ENCODE results near the gene MIAT. TPM values are rescaled to one million over a fixed set of nuclear protein-coding genes. Genes with fewer than 3 reads are reported as not detected.

The MIAT gene
- total RNA-seq, 1 experiment from 2014 or later, result 3.0 TPM

DNA sequence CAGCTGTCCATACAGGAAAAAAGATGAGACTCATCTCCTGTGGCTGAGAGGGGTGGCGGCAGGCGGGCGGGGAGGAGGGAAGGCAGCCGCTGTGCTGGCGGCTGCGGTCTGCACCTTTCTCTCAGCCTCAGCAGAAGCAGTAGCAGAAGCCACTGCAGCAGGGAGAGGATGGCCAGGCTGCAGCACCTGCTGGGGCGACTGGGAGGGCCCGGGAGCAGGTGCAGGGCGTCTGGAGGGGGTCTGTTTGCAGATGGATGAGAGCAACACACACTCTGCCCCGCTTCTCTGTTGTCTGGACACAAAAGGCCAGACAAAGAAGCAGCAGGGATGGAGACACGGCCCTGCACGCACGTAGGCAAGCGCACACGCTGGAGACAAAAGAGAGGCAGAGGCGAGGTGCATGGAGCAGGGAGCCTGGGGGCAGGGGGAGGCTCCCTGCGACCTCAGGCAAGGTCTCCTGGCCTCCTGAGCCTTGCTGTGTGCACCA, 9.3 kb upstream of the MIAT start:
- H3K36me3 ChIP-seq (replicated peaks; ENCODE audit: control insufficient read depth, insufficient read depth, low read length), result no peaks in the 10 kb centered on the region
- H3K27me3 ChIP-seq (ENCODE audit: control insufficient read depth, insufficient read depth, low read length), result no peaks in the 10 kb centered on the region
- no peak overlapping the region for H3K4me3 ChIP-seq (ENCODE audit: insufficient read depth, low read depth, low read length)
- DNase-seq, result peak; percentile 88

DNA sequence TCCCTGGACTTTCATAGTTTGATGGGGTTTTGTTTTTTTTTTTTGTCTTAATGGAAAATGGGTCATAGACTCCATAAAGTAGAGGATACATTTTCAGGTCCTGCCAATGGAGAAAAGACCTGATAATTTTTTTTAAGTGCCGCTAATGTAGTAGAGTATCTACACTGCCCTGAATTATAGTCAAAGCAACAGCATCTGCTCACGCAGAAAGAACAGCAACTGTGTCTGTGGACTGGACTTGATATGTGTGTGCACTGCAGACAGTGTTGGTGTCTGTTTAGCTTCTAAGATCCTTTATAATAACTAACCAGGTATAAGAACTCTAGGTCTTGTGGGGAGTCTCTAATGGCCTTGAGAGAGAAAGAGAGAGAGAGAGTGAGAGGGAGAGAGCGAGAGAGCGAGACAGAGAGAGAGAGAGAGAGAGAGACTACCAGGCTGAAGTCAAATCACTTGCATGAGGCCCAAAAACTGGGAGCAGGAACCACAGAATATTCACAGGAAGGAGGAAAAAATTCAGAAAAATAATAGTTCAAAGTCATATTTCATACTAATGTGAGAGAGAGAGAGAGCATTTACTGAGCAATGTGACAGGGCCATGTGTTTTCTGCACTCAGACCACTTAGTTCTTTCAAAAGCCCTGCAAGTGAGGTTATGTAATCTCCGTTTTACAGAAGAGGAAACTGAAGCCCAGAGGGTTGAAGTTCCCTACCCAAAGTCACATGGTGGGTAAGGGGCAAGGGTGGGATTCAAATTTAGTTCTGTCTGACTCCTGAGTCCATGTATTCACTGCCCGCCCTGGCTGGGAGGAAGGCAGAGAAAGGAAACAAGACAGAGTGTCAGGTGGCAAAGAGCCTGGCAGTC, 8.6 kb upstream of the MIAT start:
- Histone ChIP-seq H3K27me3 (ENCODE audit: control insufficient read depth, insufficient read depth, low read length) (no peaks in the 10 kb centered on the region), H3K4me3 (ENCODE audit: insufficient read depth, low read depth, low read length) (no peak overlapping the region), H3K36me3 (replicated peaks; ENCODE audit: control insufficient read depth, insufficient read depth, low read length) (no peaks in the 10 kb centered on the region)
- DNase-seq, result no peak

DNA sequence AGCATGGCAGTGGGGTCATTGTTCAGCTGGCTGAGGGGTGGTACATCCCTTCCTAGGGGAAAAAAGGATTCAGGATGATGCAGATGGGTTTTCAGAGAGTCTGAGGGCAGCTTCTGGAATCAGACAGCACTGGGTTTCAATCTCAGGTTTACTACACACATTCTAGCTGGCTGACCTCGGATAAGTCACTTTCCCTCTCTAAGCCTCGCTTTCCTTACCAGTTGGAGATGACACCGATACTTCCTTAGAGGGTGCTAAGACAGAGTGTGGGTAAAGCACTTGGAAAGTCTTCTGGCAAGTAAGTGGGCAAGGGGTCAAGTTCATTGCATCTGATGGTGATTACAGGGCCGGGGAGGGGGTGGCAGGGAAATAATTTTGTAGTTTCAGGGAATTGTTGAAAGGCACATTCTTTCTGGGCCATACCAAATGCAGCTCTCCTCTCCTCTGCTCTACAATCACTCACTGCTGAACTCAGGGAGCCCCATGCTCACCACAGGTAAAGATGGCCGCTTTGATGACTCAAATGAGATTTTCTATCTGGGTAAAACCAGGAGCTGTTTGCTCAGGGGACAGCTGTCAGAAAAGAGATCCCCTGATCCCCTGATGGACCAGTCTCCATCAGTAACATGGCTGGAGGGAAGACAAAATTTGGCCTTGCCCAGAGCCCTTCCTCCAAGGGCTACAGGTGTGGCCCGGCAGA, 6.5 kb upstream of the MIAT start:
- DNase-seq, result no peak
- Histone ChIP-seq H3K4me3 (ENCODE audit: insufficient read depth, low read depth, low read length) (no peak overlapping the region), H3K27me3 (ENCODE audit: control insufficient read depth, insufficient read depth, low read length) (no peaks in the 10 kb centered on the region; the same call in 1 of the 2 replicates), H3K36me3 (replicated peaks; ENCODE audit: control insufficient read depth, insufficient read depth, low read length) (no peaks in the 10 kb centered on the region)

DNA sequence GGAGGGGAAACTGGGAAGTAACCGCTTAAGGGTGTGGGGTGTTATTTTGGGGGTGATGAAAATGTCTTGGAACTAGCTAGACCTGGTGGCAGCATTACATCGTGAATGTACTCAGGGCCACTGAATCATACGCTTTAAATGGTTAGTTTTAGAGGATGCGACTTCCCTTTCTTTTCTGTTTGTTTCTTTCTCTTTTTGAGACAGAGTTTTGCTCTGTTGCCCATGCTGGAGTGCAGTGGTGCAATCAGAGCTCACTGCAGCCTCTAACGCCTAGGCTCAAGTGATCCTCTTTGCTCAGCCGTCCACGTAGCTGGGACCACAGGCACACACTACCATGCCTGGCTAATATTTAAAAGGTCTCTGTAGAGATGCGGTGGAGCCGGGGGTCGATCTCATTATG, 5.6 kb upstream of the MIAT start:
- Histone ChIP-seq H3K36me3 (replicated peaks; ENCODE audit: control insufficient read depth, insufficient read depth, low read length) (no peaks in the 10 kb centered on the region), H3K27me3 (ENCODE audit: control insufficient read depth, insufficient read depth, low read length) (peaks cover 1% of the 10 kb centered on the region)
- DNase-seq, result no peak

DNA sequence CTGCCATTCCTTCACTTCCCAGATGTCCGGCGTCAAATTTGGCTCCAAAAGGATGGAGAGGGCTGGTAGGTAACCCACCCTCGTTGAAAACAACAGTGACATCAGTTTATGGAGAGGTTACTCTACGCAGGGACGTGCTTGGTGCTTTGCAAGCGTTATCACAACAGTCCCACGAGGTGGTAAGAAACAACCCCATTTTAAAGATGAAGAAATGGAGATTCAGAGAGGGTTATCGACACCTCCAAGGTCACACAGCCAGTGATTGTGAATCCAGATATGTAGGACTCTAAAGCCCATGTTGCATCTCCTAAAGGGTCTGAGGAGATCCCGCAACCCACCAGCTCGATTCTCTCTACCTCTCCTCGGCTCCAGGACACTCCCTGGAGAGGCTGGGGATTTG, 773 bp downstream of the MIAT start:
- DNase-seq, result no peak
- peak overlapping the region; percentile 56 for H3K4me3 ChIP-seq (ENCODE audit: insufficient read depth, low read depth, low read length)
- peaks cover 2% of the 10 kb centered on the region for H3K36me3 ChIP-seq (replicated peaks; ENCODE audit: control insufficient read depth, insufficient read depth, low read length)
- peaks cover 18% of the 10 kb centered on the region for H3K27me3 ChIP-seq (ENCODE audit: control insufficient read depth, insufficient read depth, low read length)

More for the DNA sequence above, 5.6 kb upstream of the MIAT start:
- H3K4me3 ChIP-seq (ENCODE audit: insufficient read depth, low read depth, low read length), result no peak overlapping the region

DNA sequence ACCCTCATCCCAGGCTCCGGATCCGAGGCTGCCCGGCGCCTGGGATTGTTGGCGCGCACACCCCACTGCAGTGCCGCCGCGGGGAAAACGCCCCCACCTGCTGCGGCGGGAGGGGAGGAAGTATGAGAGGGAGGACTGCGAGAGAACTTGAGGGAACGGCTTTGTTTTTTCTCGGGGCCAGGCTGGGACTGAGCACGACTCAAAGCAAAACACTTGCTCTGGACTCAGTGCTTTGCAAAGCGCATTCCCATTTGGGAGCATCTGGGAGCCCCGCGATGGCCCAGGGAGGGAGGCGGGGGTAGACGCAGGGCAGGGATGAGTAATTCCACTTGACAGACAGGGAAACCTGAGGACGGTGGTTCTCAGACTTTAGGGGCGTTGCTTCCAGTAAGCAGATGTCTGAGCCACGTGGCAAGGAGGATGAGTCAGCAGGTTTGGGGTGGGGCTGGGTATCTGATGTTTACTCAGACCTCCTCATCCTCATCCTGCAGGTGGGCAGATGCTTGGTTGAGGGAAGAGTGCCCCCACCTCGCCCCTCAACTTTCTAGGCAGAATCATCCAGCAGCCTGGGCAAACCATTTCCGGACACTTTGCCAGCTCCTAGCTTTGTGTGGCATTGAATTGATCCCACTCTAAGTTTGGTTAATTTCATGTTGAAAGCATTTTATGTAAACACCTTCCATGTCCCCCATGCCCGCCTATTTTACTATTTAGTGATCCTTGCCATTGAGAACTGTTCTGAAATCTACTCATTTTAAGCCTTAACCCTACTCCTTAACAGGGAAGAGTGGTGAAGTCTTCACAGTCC, 1.5 kb downstream of the MIAT start:
- peak; percentile 93 for DNase-seq
- H3K36me3 ChIP-seq (replicated peaks; ENCODE audit: control insufficient read depth, insufficient read depth, low read length), result peaks cover 2% of the 10 kb centered on the region
- H3K4me3 ChIP-seq (ENCODE audit: insufficient read depth, low read depth, low read length), result peak overlapping the region; percentile 56
- peaks cover 18% of the 10 kb centered on the region for H3K27me3 ChIP-seq (ENCODE audit: control insufficient read depth, insufficient read depth, low read length)

DNA sequence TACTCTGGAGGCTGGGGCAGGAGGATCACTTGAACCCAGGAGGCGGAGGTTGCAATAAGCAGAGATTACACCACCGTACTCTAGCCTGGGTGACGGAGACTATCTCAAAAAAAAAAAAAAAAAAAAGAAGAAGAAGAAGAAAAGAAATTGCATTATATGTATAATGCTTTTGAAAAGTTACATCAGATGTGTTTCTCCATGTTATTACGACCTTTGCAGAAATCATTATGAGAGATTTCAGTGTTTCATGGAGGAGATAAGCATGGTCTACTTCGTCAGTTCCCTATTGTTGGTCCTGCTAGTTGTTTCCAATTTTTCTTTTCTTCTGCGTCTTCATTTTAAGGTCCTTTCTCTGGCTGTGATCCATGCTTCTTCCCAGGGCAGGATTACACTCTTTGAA, 3.0 kb downstream of the MIAT start:
- H3K36me3 ChIP-seq (replicated peaks; ENCODE audit: control insufficient read depth, insufficient read depth, low read length), result peaks cover 4% of the 10 kb centered on the region
- DNase-seq, result no peak
- H3K27me3 ChIP-seq (ENCODE audit: control insufficient read depth, insufficient read depth, low read length), result peaks cover 18% of the 10 kb centered on the region
- no peak overlapping the region for H3K4me3 ChIP-seq (ENCODE audit: insufficient read depth, low read depth, low read length)

DNA sequence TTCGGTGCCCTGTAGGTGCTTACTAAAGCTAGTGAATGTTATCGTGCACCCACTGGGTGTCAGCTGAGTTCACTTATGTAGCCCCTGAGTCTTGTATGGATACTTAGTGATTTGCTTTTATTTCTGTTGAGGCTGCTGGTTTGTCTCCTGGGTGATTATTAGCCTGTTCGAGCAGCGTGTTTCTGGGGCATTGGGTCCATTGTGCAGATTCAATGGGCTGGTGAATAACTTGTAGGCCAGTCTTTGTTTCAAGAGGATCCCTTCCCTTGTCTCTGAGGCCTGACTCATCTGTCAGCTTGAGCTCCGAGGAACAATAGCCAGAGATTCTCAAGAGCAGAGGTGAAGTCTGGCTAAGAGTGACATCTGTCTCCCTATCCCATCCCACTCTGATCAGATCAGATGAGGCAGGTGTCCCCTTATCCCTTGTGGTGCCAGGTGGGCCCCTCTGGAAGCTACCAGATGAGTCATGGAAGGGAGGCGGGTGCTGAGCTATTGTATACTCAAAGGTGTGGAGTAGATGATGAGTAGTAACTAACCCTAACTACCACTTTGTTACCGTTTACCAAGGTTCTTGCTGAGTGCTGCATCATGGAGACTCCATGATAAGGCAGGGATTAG, 3.7 kb downstream of the MIAT start:
- Histone ChIP-seq H3K36me3 (replicated peaks; ENCODE audit: control insufficient read depth, insufficient read depth, low read length) (peaks cover 6% of the 10 kb centered on the region), H3K27me3 (ENCODE audit: control insufficient read depth, insufficient read depth, low read length) (peaks cover 18% of the 10 kb centered on the region), H3K4me3 (ENCODE audit: insufficient read depth, low read depth, low read length) (no peak overlapping the region)
- DNase-seq, result peak; percentile 54

DNA sequence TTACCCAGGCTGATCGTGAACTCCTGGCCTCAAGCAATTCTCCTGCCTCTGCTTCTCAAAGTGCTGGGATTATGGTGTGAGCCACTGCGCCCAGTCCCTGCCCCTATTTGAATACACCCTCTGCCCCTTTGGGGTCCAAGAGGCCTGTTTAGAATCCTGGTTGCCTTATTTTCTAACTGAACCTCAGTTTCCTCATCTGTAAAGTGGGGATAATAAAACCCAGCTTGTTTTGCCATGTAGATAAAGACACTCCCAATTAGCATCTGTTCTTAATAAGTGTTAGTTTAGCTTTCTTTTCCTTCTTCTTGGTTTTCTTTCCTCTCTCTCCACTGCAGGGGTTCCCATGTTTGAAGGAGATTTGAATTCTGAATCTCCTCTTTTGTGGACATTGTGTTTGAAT, 4.8 kb downstream of the MIAT start:
- no peak for DNase-seq
- Histone ChIP-seq H3K27me3 (ENCODE audit: control insufficient read depth, insufficient read depth, low read length) (peaks cover 13% of the 10 kb centered on the region), H3K36me3 (replicated peaks; ENCODE audit: control insufficient read depth, insufficient read depth, low read length) (peaks cover 11% of the 10 kb centered on the region), H3K4me3 (ENCODE audit: insufficient read depth, low read depth, low read length) (no peak overlapping the region)

DNA sequence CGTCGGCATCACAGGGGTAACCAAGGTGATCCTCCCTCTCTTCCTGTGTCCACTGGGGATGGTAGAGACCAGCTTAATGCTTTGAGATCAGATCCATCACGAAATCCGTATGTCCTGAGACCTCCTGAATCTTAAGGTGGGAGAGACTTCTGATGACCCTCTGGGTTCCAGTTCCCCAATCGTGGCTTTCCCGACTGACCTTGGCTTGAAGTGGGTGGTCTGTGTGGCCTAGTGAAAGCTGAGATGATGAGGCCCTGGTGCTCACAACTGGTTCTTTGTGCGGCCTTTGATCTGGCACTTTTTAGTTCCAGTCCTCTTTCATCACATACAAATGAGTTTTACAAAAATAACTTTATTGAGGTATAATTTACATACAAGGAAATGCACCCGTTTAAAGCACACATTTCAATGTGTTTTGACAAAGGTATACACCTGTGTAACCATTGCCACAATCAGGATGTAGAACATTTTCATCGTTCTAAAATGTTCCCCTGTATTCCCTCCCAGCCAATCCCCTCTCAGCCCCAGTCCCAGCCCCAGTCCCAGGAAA, 6.1 kb downstream of the MIAT start:
- DNase-seq, result no peak
- Histone ChIP-seq H3K27me3 (ENCODE audit: control insufficient read depth, insufficient read depth, low read length) (peaks cover under 1% of the 10 kb centered on the region), H3K4me3 (ENCODE audit: insufficient read depth, low read depth, low read length) (no peak overlapping the region), H3K36me3 (replicated peaks; ENCODE audit: control insufficient read depth, insufficient read depth, low read length) (peaks cover 11% of the 10 kb centered on the region)

DNA sequence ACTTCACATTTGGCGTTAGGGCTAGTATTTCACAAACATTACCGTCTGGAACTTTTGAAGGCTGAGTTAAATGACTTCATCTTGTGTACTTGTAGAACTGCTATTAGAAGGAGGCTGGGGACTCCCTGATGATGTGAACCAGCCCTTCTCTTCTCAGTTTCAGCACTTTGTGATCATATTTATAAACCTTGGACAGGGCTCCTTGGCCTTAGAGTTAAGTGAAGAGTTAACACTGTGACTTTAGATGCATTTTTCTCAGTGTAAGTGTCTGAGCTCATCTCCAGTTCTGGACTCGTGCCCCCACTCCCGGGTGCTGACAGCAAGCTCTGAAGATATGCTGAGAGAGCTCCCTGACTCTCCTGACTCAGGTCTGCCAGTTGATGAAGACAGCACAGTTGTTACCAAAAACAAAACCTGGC, 8.4 kb downstream of the MIAT start:
- Histone ChIP-seq H3K27me3 (ENCODE audit: control insufficient read depth, insufficient read depth, low read length) (no peaks in the 10 kb centered on the region), H3K4me3 (ENCODE audit: insufficient read depth, low read depth, low read length) (no peak overlapping the region), H3K36me3 (replicated peaks; ENCODE audit: control insufficient read depth, insufficient read depth, low read length) (peaks cover 15% of the 10 kb centered on the region)
- DNase-seq, result no peak

DNA sequence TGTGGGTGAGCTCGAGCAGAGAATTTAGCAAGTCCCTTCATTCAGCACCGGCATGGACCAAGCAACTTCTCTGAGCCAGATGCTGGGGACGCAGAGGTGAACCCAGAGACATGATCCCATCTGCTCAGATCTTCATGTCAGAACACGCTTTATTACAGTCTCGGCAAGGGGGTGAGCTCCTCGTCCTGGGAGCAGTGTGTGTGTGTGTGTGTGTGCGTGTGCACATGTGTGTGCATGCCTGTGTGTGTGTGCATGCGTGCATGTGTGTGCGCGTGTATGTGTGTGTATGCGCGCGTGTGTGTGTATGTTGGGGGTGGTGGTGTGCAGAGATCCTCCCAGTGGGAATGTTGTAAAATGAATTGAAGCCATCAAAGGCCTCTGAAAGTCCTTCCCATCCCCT, 9.8 kb downstream of the MIAT start:
- H3K36me3 ChIP-seq (replicated peaks; ENCODE audit: control insufficient read depth, insufficient read depth, low read length), result peaks cover 15% of the 10 kb centered on the region
- DNase-seq, result no peak
- H3K27me3 ChIP-seq (ENCODE audit: control insufficient read depth, insufficient read depth, low read length), result no peaks in the 10 kb centered on the region
- H3K4me3 ChIP-seq (ENCODE audit: insufficient read depth, low read depth, low read length), result no peak overlapping the region

DNA sequence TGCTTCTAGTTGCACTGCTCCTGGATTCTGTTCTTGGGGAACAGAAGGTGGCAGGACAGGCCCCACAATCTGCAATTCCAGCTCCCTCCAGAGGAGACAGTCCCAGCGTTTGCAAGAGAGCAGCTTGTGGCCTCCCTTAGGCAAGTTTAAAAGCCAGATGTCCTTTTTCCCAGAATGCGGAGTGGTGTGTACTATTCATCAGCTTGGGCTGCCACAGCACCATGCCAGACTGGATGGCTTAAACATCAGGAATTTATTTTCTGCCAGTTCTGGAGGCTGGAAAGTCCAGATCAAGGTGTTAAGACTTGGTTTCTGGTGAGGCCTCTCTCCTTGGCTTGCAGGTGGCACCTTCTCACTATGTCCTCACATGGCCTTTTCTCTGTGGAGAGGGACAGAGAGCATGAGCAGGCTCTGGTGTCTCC, 11.7 kb downstream of the MIAT start:
- peak; percentile 78 for DNase-seq

DNA sequence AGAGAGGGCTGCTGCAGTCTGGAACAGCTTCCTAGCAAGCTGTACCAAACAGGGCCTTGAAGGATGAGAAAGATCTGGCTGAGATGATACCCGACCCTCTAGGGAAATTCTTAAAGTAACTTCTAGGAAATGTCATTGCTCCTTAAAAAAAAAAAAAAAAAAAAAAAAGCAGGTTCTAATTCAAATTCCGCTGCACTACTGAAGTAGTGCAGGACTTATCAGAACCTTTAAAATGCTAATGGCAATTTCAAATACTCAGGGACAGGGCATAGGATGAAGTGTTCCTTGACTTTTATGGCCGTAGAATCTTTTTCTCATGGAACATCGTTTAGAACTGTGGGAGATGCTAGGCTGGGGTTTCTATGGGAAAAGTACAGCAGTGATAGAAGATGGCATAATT, 13.1 kb downstream of the MIAT start:
- Histone ChIP-seq H3K4me3 (ENCODE audit: insufficient read depth, low read depth, low read length) (no peak overlapping the region), H3K27me3 (ENCODE audit: control insufficient read depth, insufficient read depth, low read length) (no peaks in the 10 kb centered on the region), H3K36me3 (replicated peaks; ENCODE audit: control insufficient read depth, insufficient read depth, low read length) (peaks cover 10% of the 10 kb centered on the region)
- DNase-seq, result no peak

More for the DNA sequence above, 11.7 kb downstream of the MIAT start:
- Histone ChIP-seq H3K27me3 (ENCODE audit: control insufficient read depth, insufficient read depth, low read length) (no peaks in the 10 kb centered on the region), H3K4me3 (ENCODE audit: insufficient read depth, low read depth, low read length) (no peak overlapping the region), H3K36me3 (replicated peaks; ENCODE audit: control insufficient read depth, insufficient read depth, low read length) (peaks cover 13% of the 10 kb centered on the region)

All from H7 (cell line).